Activated T-helper 2 cell treated with anti-CD3 and anti-CD28 coated beads, Interferon-gamma antibody, Interleukin-2, Interleukin-4, amounts not matched to agents 10 μg/mL and 5 μg/mL and 100 μg/mL, durations not matched to agents 14 hours and 24 hours and 36 hours (primary cell): ENCODE results near the gene SYNPO2. TPM values are rescaled to one million over a fixed set of nuclear protein-coding genes. Genes with fewer than 3 reads are reported as not detected.
"Not testable (repeated sequence)": the region's sequence is repeated elsewhere in the genome, so short reads cannot be mapped to it uniquely, and the experiment has no call there.

Source experiments
- DNase-seq: peaks from one replicate; pipeline ENCODE4 v3.0.0; 2021; ENCODE audit warnings: low spot score
- H3K27ac Mint-ChIP-seq: one replicate; pipeline ENCODE4 v1.8.0; 2021; ENCODE audit warnings: mixed read lengths
- H3K27me3 Mint-ChIP-seq: one replicate; pipeline ENCODE4 v1.8.0; 2021; ENCODE audit warnings: low read depth, mixed read lengths
- H3K36me3 Mint-ChIP-seq: one replicate; pipeline ENCODE4 v1.8.0; 2021; ENCODE audit warnings: low read depth, mixed read lengths
- H3K4me1 Mint-ChIP-seq: one replicate; pipeline ENCODE4 v1.8.0; 2021; ENCODE audit warnings: low read depth, mixed read lengths
- H3K4me3 Mint-ChIP-seq: one replicate; pipeline ENCODE4 v1.8.0; 2021; ENCODE audit warnings: low read depth, mild to moderate bottlenecking, moderate library complexity, mixed read lengths
- H3K9me3 Mint-ChIP-seq: one replicate; pipeline ENCODE4 v1.8.0; 2021; ENCODE audit warnings: mixed read lengths
- intact Hi-C: fragments of 100-400 bp; cut with micrococcal nuclease; formaldehyde crosslinking; loops from one replicate; pipeline ENCODE4 v1.15.1; 2023
- total RNA-seq: library from RNA; stranded (reverse); gene quantifications from 2 replicates; pipeline ENCODE4 v1.2.3, GENCODE V29; 2022

Gene SYNPO2
- total RNA-seq, 1 donor from 2014 or later, result 0.09 TPM

GRCh38 chr4:119008761-119009160, 120.1 kb downstream of the SYNPO2 start:
- no peaks in the 10 kb centered on the region for H3K4me1 Mint-ChIP-seq
- no peak overlapping the region for H3K4me3 Mint-ChIP-seq
- H3K27me3 Mint-ChIP-seq, result peaks cover 4% of the 10 kb centered on the region
- no peak for DNase-seq
- no peak overlapping the region for H3K27ac Mint-ChIP-seq
- intact Hi-C loops, result no loop called here
- H3K9me3 Mint-ChIP-seq, result no peaks in the 10 kb centered on the region
- no peaks in the 10 kb centered on the region for H3K36me3 Mint-ChIP-seq

- H3K4me1 Mint-ChIP-seq, H3K4me3 Mint-ChIP-seq, intact Hi-C loops, DNase-seq, H3K27me3 Mint-ChIP-seq, H3K36me3 Mint-ChIP-seq, H3K9me3 Mint-ChIP-seq, H3K27ac Mint-ChIP-seq: not testable (repeated sequence)
Measured at GRCh38 chr4:119010221-119010620, 121.6 kb downstream of the SYNPO2 start.

- peaks cover 7% of the 10 kb centered on the region for H3K27me3 Mint-ChIP-seq
- no peak overlapping the region for H3K4me3 Mint-ChIP-seq
- no peak for DNase-seq
- H3K27ac Mint-ChIP-seq, result no peak overlapping the region
- H3K4me1 Mint-ChIP-seq, result no peaks in the 10 kb centered on the region
- intact Hi-C loops, result no loop called here
- H3K36me3 Mint-ChIP-seq, result no peaks in the 10 kb centered on the region
- no peaks in the 10 kb centered on the region for H3K9me3 Mint-ChIP-seq
Measured at GRCh38 chr4:119010909-119011606, 122.4 kb downstream of the SYNPO2 start.

- Mint-ChIP-seq H3K27ac (no peak overlapping the region), H3K4me1 (no peaks in the 10 kb centered on the region), H3K36me3 (no peaks in the 10 kb centered on the region), H3K27me3 (peaks cover 9% of the 10 kb centered on the region), H3K9me3 (no peaks in the 10 kb centered on the region), H3K4me3 (no peak overlapping the region)
- DNase-seq, result no peak
- intact Hi-C loops, result no loop called here
Measured at GRCh38 chr4:119011607-119011988, 122.9 kb downstream of the SYNPO2 start.

DNA sequence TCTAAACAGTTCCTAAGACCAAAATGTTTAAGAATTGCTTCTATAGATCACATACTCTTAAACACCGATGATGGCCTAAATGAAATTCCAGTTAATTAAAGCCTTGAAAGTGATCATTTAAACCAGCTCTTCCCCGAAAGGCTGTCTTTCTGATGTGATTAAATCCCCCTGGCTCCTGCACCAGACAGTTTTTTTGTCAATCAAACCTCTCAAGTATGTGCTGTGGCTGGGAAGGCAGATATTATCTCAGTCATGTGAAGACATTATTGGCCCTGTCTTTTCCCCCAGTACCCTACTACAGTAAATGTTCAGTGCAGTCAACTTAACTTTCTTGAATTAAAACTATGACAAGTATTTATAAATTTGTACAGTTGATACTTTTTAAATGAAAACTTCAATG, 126.0 kb downstream of the SYNPO2 start:
- intact Hi-C loops, result no loop called here
- no peak overlapping the region for H3K4me3 Mint-ChIP-seq
- no peak overlapping the region for H3K27ac Mint-ChIP-seq
- no peak for DNase-seq
- no peaks in the 10 kb centered on the region for H3K36me3 Mint-ChIP-seq
- no peaks in the 10 kb centered on the region for H3K9me3 Mint-ChIP-seq
- H3K27me3 Mint-ChIP-seq, result peaks cover 18% of the 10 kb centered on the region
- no peaks in the 10 kb centered on the region for H3K4me1 Mint-ChIP-seq

DNA sequence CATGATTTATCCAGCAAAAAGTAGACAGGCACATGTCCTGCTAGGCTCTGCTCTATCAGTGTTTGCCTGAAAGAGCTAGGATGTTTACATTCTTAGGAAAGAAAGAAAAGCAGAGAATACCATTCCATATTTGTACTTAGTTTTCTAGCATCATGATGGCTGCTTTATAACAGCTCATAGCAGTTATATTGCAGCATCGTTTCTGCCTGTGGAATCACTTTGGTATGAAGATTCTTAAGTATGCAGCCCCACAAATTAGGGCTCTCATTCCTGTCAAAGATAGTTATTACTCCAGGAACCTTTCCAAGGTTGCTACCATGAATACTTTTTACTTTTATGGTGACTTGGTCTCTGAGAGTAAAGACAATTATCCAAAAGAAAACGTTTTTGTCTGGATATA, 128.0 kb downstream of the SYNPO2 start:
- H3K4me1 Mint-ChIP-seq, result no peaks in the 10 kb centered on the region
- H3K4me3 Mint-ChIP-seq, result no peak overlapping the region
- intact Hi-C loops, result no loop called here
- H3K27me3 Mint-ChIP-seq, result peaks cover 15% of the 10 kb centered on the region
- no peak overlapping the region for H3K27ac Mint-ChIP-seq
- no peaks in the 10 kb centered on the region for H3K36me3 Mint-ChIP-seq
- DNase-seq, result no peak
- no peaks in the 10 kb centered on the region for H3K9me3 Mint-ChIP-seq

GRCh38 chr4:119017636-119018035, 129.0 kb downstream of the SYNPO2 start:
- Mint-ChIP-seq H3K27ac (no peak overlapping the region), H3K4me3 (no peak overlapping the region), H3K36me3 (no peaks in the 10 kb centered on the region), H3K4me1 (no peaks in the 10 kb centered on the region), H3K9me3 (no peaks in the 10 kb centered on the region), H3K27me3 (peaks cover 15% of the 10 kb centered on the region)
- no peak for DNase-seq
- intact Hi-C loops, result no loop called here

DNA sequence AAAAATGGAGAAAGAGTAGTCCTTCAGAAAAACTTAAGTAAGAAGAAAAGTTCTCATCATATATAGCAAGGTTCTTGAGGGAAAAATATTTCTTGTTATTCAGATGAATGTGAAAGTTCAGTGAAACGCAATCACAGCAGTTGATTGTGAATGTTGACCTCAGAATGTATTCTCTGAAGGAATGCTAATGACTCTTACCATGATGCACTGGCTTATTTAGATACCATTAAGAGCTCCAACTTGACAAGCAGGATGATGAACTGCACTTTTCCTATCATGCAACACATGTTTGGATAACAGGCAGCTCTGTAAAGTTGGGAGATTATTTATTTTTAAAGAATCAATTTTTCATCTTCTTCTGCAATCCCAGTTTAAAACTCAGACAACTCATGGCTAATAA, 131.5 kb downstream of the SYNPO2 start:
- Mint-ChIP-seq H3K4me1 (no peaks in the 10 kb centered on the region), H3K4me3 (no peak overlapping the region), H3K9me3 (no peaks in the 10 kb centered on the region), H3K27ac (no peak overlapping the region), H3K27me3 (peaks cover 18% of the 10 kb centered on the region), H3K36me3 (no peaks in the 10 kb centered on the region)
- intact Hi-C loops, result no loop called here
- no peak for DNase-seq

GRCh38 chr4:119022520-119022919, 133.9 kb downstream of the SYNPO2 start:
- H3K27ac Mint-ChIP-seq, H3K4me1 Mint-ChIP-seq, intact Hi-C loops, H3K9me3 Mint-ChIP-seq, H3K4me3 Mint-ChIP-seq, H3K36me3 Mint-ChIP-seq, DNase-seq: not testable (repeated sequence)
- H3K27me3 Mint-ChIP-seq, result peaks cover 11% of the 10 kb centered on the region

DNA sequence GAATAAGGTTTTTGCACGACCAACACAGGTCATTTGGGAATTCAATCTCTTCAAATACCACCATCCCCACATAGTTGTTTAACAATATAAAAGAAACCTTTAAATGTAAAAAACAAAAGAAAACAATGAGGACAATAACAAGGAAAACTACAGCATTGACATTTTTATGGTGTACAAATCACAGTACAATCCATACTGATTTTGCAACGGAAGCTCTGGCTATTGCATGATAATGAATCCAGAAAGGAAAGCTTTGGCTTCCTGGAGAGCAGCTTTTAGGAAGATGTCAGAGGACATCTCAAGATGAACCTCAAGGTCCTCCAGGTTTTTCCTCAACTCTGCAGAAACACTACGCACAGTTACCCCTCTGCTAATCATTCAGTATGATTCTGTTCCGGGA, 135.4 kb downstream of the SYNPO2 start:
- peaks cover 6% of the 10 kb centered on the region for H3K27me3 Mint-ChIP-seq
- H3K27ac Mint-ChIP-seq, result no peak overlapping the region
- H3K36me3 Mint-ChIP-seq, result no peaks in the 10 kb centered on the region
- DNase-seq, result no peak
- H3K4me1 Mint-ChIP-seq, result no peaks in the 10 kb centered on the region
- intact Hi-C loops, result no loop called here
- H3K4me3 Mint-ChIP-seq, result no peak overlapping the region
- no peaks in the 10 kb centered on the region for H3K9me3 Mint-ChIP-seq

DNA sequence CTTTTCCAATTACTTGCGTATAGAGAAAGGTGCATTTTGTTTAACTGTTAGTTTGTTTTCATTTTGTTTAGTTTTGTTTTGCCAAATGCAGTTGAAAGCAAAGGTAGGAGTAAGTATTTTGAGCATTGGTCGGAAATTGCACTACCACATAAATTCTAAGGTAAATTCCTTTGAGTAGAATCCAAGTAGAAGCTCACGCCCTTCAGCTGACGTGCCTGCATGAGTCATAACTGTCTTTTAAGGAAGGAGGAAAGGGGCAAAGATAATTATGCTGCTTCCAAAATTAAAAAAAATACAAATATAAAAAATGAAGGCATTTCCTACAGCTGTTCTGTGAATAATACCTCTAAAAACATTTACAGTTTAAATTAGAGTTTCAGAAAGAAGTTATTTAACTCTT, 136.8 kb downstream of the SYNPO2 start:
- Mint-ChIP-seq H3K27me3 (peaks cover 6% of the 10 kb centered on the region), H3K9me3 (no peaks in the 10 kb centered on the region), H3K4me1 (no peaks in the 10 kb centered on the region), H3K36me3 (no peaks in the 10 kb centered on the region), H3K27ac (no peak overlapping the region), H3K4me3 (no peak overlapping the region)
- DNase-seq, result no peak
- intact Hi-C loops, result no loop called here

GRCh38 chr4:119025916-119026661, 137.4 kb downstream of the SYNPO2 start:
- H3K36me3 Mint-ChIP-seq, result no peaks in the 10 kb centered on the region
- H3K27ac Mint-ChIP-seq, result no peak overlapping the region
- H3K27me3 Mint-ChIP-seq, result peaks cover 6% of the 10 kb centered on the region
- no peaks in the 10 kb centered on the region for H3K9me3 Mint-ChIP-seq
- no peak for DNase-seq
- intact Hi-C loops, result no loop called here
- no peak overlapping the region for H3K4me3 Mint-ChIP-seq
- H3K4me1 Mint-ChIP-seq, result no peaks in the 10 kb centered on the region

- Mint-ChIP-seq H3K4me1 (no peaks in the 10 kb centered on the region), H3K27ac (no peak overlapping the region), H3K27me3 (peaks cover 6% of the 10 kb centered on the region), H3K36me3 (no peaks in the 10 kb centered on the region), H3K9me3 (no peaks in the 10 kb centered on the region), H3K4me3 (no peak overlapping the region)
- no peak for DNase-seq
- intact Hi-C loops, result no loop called here
Measured at GRCh38 chr4:119026662-119027444, 138.2 kb downstream of the SYNPO2 start.
